ENCODE results near the gene SPEN. TPM values are rescaled to one million over a fixed set of nuclear protein-coding genes. Genes with fewer than 3 reads are reported as not detected.

The SPEN gene
- total and polyA plus RNA-seq, 9 of the 15 experiments (the other 6 are each of a cell fraction or from before 2014, with no cell fraction given), result 5.7 to 87.5 (median 27.2) TPM

GRCh38 chr1:15949453-15950245, 102.1 kb downstream of the SPEN start (continued):
- TF ChIP-seq OTX1 (CRISPR knock-in tag; IDR thresholded peaks at IDR 0.05) (no peak), DLX4 (CRISPR knock-in tag; IDR thresholded peaks at IDR 0.05) (no peak), RCOR1 (IDR thresholded peaks at IDR 0.05; ENCODE audit: borderline replicate concordance in 1 of 2, low read depth in 2 of 2, low read length in 2 of 2) (peak in 1 of 2 experiments; percentile 95; a peak in 3 of 4 replicates), LEF1 (IDR thresholded peaks at IDR 0.05) (0 out of 2 replicates have a peak, but pooled peaks have one; percentile 41), ZNF253 (CRISPR knock-in tag; conservative IDR thresholded peaks at IDR 0.05) (no peak), SRSF7 (optimal IDR thresholded peaks at IDR 0.05; ENCODE audit: low read depth, low read length) (no peak), HNRNPH1 (optimal IDR thresholded peaks at IDR 0.05; ENCODE audit: low read depth, low read length) (no peak), HBP1 (CRISPR knock-in tag; IDR thresholded peaks at IDR 0.05) (no peak; the same call in 1 of the 2 replicates), NR1H2 (CRISPR knock-in tag; IDR thresholded peaks at IDR 0.05) (no peak), FOXP4 (CRISPR knock-in tag; IDR thresholded peaks at IDR 0.05; ENCODE audit: borderline replicate concordance) (no peak; the same call in 1 of the 2 replicates), SIX5 (IDR thresholded peaks at IDR 0.05; ENCODE audit: borderline replicate concordance in 1 of 2, insufficient read depth in 1 of 2, low read depth in 1 of 2, low read length in 2 of 2) (no peak), ADNP (tag; IDR thresholded peaks at IDR 0.05) (no peak), ZNF696 (CRISPR knock-in tag; conservative IDR thresholded peaks at IDR 0.05) (no peak), TAF15 (IDR thresholded peaks at IDR 0.05; ENCODE audit: low read depth, low read length) (no peak), NR2C1 (IDR thresholded peaks at IDR 0.05) (no peak), NR2C1 (tag; IDR thresholded peaks at IDR 0.05) (no peak; the same call in 1 of the 2 replicates), NFIX (CRISPR knock-in tag; IDR thresholded peaks at IDR 0.05; ENCODE audit: low read depth) (no peak), CLOCK (CRISPR knock-in tag; IDR thresholded peaks at IDR 0.05; ENCODE audit: borderline replicate concordance) (no peak), RBM25 (IDR thresholded peaks at IDR 0.05; ENCODE audit: low read depth, low read length, severe bottlenecking) (no peak)

Measured in K562 (cell line).